Testis (tissue), 3 donors: Measurements from ENCODE around the gene NR4A1. TPM values are rescaled to one million over a fixed set of nuclear protein-coding genes. Genes with fewer than 3 reads are reported as not detected.

Source experiments
- DNase-seq: peaks from one replicate; pipeline ENCODE4 v3.0.0-alpha.2; 2019
- H3K27ac ChIP-seq, 2 donors: fragments of 200-600 bp; sonication (generic); one replicate each; pipeline ENCODE4 v1.5.1; 2019
- H3K27me3 ChIP-seq: fragments of 200-600 bp; sonication (generic); one replicate; pipeline ENCODE4 v1.5.1; 2019
- H3K36me3 ChIP-seq: fragments of 200-600 bp; sonication (generic); one replicate; pipeline ENCODE4 v1.5.1; 2017; ENCODE audit warnings: low read depth; ENCODE audit errors: missing control alignments
- H3K4me1 ChIP-seq: fragments of 200-600 bp; sonication (generic); one replicate; pipeline ENCODE4 v1.5.1; 2019
- H3K4me3 ChIP-seq, 2 donors: fragments of 200-600 bp; sonication (generic); one replicate each; pipeline ENCODE4 v1.5.1; 2017 to 2019
- H3K9me3 ChIP-seq: fragments of 200-600 bp; sonication (generic); one replicate; pipeline ENCODE4 v1.5.1; 2017
- POLR2A ChIP-seq: fragments of 450-650 bp; IDR thresholded peaks from one replicate; pipeline ENCODE4 v1.6.1; 2017; ENCODE audit warnings: antibody characterized with exemption, mild to moderate bottlenecking, moderate library complexity
- WGBS, 2 donors: methylation state at CpG; one replicate each; pipeline ENCODE4 v1.1.5; 2018; 5-methylcytosine and 5-hydroxymethylcytosine counted together
- intact Hi-C: fragments of 100-400 bp; cut with DNase I; formaldehyde crosslinking; loops from one replicate; pipeline ENCODE4 v1.15.1; 2023; ENCODE audit warnings: low total_unique reads
- polyA plus RNA-seq: library from polyadenylated mRNA; stranded (reverse); fragments of 350-450 nt; fragmentation: Illumina TruSeq; extraction: RNeasy Lipid Tissue Mini Kit (QIAGEN cat#74804); gene quantifications from one replicate; pipeline ENCODE4 v1.2.3, GENCODE V29; 2014; ENCODE audit warnings: low read depth, low replicate concordance; ENCODE audit not compliant: insufficient read depth
- total RNA-seq, 2 donors: library from RNA; depleted of rRNA; stranded (reverse); fragments of >200 nt; gene quantifications; one replicate each; pipeline ENCODE4 v1.2.3, GENCODE V29; 2016
- TF ChIP-seq, protein P1 (sequence below), 3 experiments: fragments of 450-650 bp in 2 of 3; fragments of 200-600 bp in 1 of 3; sonication (generic) in 1 of 3; IDR thresholded peaks; one replicate each; pipeline ENCODE4 v1.5.1; 2016 to 2019; ENCODE audit warnings: antibody characterized with exemption in 3 of 3, mild to moderate bottlenecking in 2 of 3, moderate library complexity in 1 of 3

Gene NR4A1
- total and polyA plus RNA-seq, 3 donors from 2014 or later, result 41.5 to 88.5 (median 55.1) TPM

DNA sequence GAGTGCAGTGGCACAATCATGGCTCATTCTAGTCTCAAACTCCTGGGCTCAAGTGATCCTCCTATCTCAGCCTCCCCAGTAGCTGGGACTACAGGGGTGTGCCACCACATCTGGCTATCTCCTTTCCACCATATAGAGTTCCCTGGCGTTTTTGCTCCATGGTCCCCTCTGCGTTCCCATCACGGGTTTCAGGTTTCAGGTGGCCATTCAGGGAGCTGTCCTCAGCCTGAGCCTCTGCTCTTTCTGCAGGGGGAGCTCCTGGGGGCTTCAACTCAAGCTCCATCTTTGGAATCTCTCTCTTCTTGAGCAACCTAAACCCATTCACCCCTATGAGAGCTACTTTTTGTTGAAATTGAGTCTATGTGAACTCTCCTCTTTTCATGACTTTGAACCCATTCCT is 39.8 kb downstream of the NR4A1 start:
- 47 to 70% methylated on average over 3 of the region's 3 CpGs for WGBS, 2 donors
- no peak for TF ChIP-seq POLR2A
- TF ChIP-seq, protein P1, sequence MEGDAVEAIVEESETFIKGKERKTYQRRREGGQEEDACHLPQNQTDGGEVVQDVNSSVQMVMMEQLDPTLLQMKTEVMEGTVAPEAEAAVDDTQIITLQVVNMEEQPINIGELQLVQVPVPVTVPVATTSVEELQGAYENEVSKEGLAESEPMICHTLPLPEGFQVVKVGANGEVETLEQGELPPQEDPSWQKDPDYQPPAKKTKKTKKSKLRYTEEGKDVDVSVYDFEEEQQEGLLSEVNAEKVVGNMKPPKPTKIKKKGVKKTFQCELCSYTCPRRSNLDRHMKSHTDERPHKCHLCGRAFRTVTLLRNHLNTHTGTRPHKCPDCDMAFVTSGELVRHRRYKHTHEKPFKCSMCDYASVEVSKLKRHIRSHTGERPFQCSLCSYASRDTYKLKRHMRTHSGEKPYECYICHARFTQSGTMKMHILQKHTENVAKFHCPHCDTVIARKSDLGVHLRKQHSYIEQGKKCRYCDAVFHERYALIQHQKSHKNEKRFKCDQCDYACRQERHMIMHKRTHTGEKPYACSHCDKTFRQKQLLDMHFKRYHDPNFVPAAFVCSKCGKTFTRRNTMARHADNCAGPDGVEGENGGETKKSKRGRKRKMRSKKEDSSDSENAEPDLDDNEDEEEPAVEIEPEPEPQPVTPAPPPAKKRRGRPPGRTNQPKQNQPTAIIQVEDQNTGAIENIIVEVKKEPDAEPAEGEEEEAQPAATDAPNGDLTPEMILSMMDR (IDR thresholded peaks at IDR 0.05), result no peak

DNA sequence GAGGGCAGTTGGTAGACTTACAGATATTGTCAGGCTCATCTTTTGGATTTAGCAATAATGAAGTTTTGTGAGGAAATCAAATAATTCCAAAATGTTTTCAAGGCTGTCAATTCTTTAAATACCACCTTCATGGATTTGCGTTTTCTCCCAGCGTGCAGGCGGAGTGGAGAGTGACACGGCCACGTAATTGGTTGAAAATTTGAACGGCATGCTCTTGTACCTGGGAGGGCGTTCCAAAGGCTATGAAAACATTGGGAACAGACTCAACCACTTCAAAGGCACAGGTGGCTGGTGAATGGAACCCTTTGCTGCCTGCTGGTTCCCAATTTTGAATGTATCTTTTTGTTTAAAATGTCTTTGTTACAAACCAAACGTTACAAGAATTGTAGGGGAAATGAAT is 40.6 kb downstream of the NR4A1 start:
- no peaks in the 10 kb centered on the region for H3K9me3 ChIP-seq
- no peaks in the 10 kb centered on the region for H3K36me3 ChIP-seq
- no peaks in the 10 kb centered on the region for H3K4me1 ChIP-seq
- WGBS, 2 donors, result 78 to 80% methylated on average over 8 of the region's 8 CpGs
- H3K4me3 ChIP-seq, result no peak overlapping the region
- no peaks in the 10 kb centered on the region for H3K27me3 ChIP-seq
- no peak overlapping the region for H3K27ac ChIP-seq
- intact Hi-C loops, result no loop called here
- no peak for DNase-seq
- no peak for TF ChIP-seq POLR2A
- TF ChIP-seq, protein P1 (IDR thresholded peaks at IDR 0.05), result no peak

More for the DNA sequence above, 39.8 kb downstream of the NR4A1 start:
- Histone ChIP-seq H3K4me1 (peaks cover 4% of the 10 kb centered on the region), H3K4me3 (no peak overlapping the region), H3K27ac (no peak overlapping the region), H3K27me3 (no peaks in the 10 kb centered on the region), H3K9me3 (no peaks in the 10 kb centered on the region), H3K36me3 (no peaks in the 10 kb centered on the region)
- intact Hi-C loops, result no loop called here
- DNase-seq, result no peak

DNA sequence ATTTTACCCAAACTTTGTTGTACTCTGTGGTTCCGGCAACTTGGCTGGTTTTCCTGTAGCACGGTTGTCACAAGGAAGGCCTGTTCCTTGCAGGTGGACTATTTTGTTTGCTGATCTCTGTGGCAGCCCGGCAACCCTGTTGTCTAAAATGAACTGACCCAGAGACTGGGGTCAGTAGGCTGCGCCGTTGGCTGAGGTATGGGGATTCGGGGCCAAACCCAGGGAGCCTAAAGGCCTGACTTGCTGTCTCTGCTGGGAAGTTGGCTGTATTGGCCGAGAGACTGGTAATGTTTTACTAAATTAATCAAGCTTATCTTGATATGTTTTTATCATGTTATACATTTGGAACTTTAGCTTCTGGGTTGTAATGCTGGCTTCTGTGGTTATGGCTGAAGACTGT is 42.1 kb downstream of the NR4A1 start:
- WGBS, 2 donors, result 84 to 93% methylated on average over 7 of the region's 7 CpGs
- Histone ChIP-seq H3K27me3 (no peaks in the 10 kb centered on the region), H3K9me3 (no peaks in the 10 kb centered on the region), H3K4me1 (no peaks in the 10 kb centered on the region), H3K36me3 (no peaks in the 10 kb centered on the region), H3K27ac (no peak overlapping the region), H3K4me3 (no peak overlapping the region)
- no peak for TF ChIP-seq POLR2A
- TF ChIP-seq, protein P1 (IDR thresholded peaks at IDR 0.05), result no peak
- intact Hi-C loops, result no loop called here
- no peak for DNase-seq

DNA sequence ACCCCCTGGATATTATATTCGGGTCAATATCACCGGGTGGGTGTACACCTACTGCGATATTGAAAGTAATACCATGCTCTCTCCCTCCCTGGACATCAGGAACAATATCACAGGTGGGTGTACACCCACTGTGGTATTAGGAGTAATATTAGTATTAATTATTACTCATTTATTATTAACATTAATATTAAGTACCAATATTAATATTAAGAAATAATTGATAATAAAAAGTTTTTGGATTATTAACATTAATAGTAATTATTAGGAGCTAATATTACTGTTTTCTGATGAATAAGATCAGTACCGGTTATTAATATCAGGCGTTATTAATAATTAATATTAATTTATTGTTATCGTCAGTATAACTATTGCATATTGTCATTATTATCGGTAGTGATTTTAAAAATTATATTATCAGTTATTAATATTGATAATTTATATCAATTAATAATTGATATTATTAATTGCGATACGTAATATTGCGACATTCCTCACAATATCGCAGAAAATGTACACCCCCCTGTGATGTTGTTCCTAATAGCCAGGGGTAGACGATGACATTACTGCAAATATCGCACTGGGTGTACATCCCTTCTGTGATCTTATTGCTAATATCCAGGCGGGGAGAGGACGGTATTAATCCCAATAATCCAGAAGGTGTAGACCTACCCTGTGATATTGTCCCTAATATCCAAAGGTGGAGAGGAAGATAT is 45.2 kb downstream of the NR4A1 start:
- no peaks in the 10 kb centered on the region for H3K9me3 ChIP-seq
- no peak for TF ChIP-seq POLR2A
- TF ChIP-seq, protein P1 (IDR thresholded peaks at IDR 0.05), result no peak
- no peaks in the 10 kb centered on the region for H3K27me3 ChIP-seq
- intact Hi-C loops, result no loop called here
- H3K36me3 ChIP-seq, result no peaks in the 10 kb centered on the region
- 70 to 80% methylated on average over 15 of the region's 15 CpGs for WGBS, 2 donors
- no peak for DNase-seq
- H3K4me1 ChIP-seq, result no peaks in the 10 kb centered on the region
- no peak overlapping the region for H3K27ac ChIP-seq
- H3K4me3 ChIP-seq, result no peak overlapping the region
